GM18520 (cell line): Measurements from ENCODE around the gene RHBDF2.
"Not testable (repeated sequence)": the region's sequence is repeated elsewhere in the genome, so short reads cannot be mapped to it uniquely, and the experiment has no call there.

ENCODE experiments used
- ATAC-seq: cut with Tn5 transposase; IDR thresholded peaks from one replicate; pipeline ENCODE4 v1.9.1; 2021; ENCODE audit not compliant: unreplicated experiment

The RHBDF2 gene

GRCh38 chr17:76525513-76525833 lies 24.2 kb upstream of the RHBDF2 start:
- not testable (repeated sequence) for ATAC-seq

- ATAC-seq, result no peak
Observed at GRCh38 chr17:76524598-76525512, 23.6 kb upstream of the RHBDF2 start.

- no peak for ATAC-seq
Observed at GRCh38 chr17:76523084-76524037, 22.1 kb upstream of the RHBDF2 start.

GRCh38 chr17:76521683-76522082 lies 20.5 kb upstream of the RHBDF2 start:
- ATAC-seq, result not testable (repeated sequence)

GRCh38 chr17:76521262-76521661 lies 20.0 kb upstream of the RHBDF2 start:
- no peak for ATAC-seq

GRCh38 chr17:76519048-76519966 lies 18.1 kb upstream of the RHBDF2 start:
- no peak for ATAC-seq

GRCh38 chr17:76517638-76518038 lies 16.4 kb upstream of the RHBDF2 start:
- ATAC-seq, result no peak

GRCh38 chr17:76515274-76515949 lies 14.2 kb upstream of the RHBDF2 start:
- peak; percentile 57 for ATAC-seq

- ATAC-seq, result not testable (repeated sequence)
Observed at GRCh38 chr17:76514355-76514754, 13.1 kb upstream of the RHBDF2 start.

GRCh38 chr17:76513306-76513692 lies 12.1 kb upstream of the RHBDF2 start:
- ATAC-seq, result no peak

- no peak for ATAC-seq
Observed at GRCh38 chr17:76512366-76513305, 11.4 kb upstream of the RHBDF2 start.

- ATAC-seq, result no peak
Observed at GRCh38 chr17:76511668-76512365, 10.6 kb upstream of the RHBDF2 start.

- no peak for ATAC-seq
Observed at GRCh38 chr17:76510831-76511244, 9.6 kb upstream of the RHBDF2 start.

- not testable (repeated sequence) for ATAC-seq
Observed at GRCh38 chr17:76508472-76509063, 7.3 kb upstream of the RHBDF2 start.

GRCh38 chr17:76506408-76507345 lies 5.5 kb upstream of the RHBDF2 start:
- peak; percentile 48 for ATAC-seq

- no peak for ATAC-seq
Observed at GRCh38 chr17:76504117-76504516, 2.9 kb upstream of the RHBDF2 start.
